ENCODE results near the gene HNRNPD.
"Not testable (repeated sequence)": the region's sequence is repeated elsewhere in the genome, so short reads cannot be mapped to it uniquely, and the experiment has no call there.

HNRNPD gene

DNA sequence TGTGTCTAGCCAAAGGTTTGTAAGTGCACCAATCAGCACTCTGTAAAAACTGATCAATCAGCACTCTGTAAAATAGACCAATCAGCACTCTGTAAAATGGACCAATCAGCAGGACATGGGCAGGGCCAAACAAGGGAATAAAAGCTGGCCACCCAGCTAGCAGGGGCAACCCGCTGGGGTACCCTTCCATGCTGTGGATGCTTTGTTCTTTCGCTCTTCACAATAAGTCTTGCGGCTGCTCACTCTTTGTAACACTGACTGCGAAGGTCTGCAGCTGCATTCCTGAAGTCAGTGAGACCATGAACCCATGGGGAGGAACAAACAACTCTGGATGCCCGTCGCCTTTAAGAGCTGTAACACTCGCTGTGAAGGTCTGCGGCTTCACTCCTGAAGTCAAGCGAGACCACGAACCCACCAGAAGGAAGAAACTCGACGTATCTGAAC is 42.2 kb upstream of the HNRNPD start:
- H2BK120ac ChIP-seq (ENCODE audit: low read depth, low read length) = no peak overlapping the region
- H3K14ac ChIP-seq (ENCODE audit: low read length in 2 of 2) = no peak overlapping the region
- 96% methylated on average over 12 of the region's 12 CpGs for WGBS
- H3K23ac ChIP-seq (ENCODE audit: low read length in 2 of 2) = no peak overlapping the region
- no peak overlapping the region for H2BK5ac ChIP-seq (ENCODE audit: low read depth, low read length, poor library complexity, severe bottlenecking)
- no peak overlapping the region for H2BK12ac ChIP-seq (ENCODE audit: low read length in 2 of 2)
- no peak overlapping the region for H3K4me3 ChIP-seq (ENCODE audit: insufficient read depth in 1 of 2, low read depth in 1 of 2, low read length in 2 of 2)
- H3K4me1 ChIP-seq (ENCODE audit: control insufficient read depth, insufficient read depth, low read depth, low read length) = peaks cover 1% of the 10 kb centered on the region
- no peaks in the 10 kb centered on the region for H3K79me1 ChIP-seq (replicated peaks; ENCODE audit: low read length, poor library complexity, severe bottlenecking)
- no peak overlapping the region for H3K4me2 ChIP-seq (ENCODE audit: low read length, poor library complexity, severe bottlenecking)
- no peak for DNase-seq
- H3K4ac ChIP-seq (ENCODE audit: low read depth in 1 of 2, low read length in 2 of 2) = no peak overlapping the region
- no peak overlapping the region for H3K18ac ChIP-seq (ENCODE audit: low read depth in 1 of 2, low read length in 2 of 2)
- H2AK5ac ChIP-seq (ENCODE audit: low read length, severe bottlenecking) = no peak overlapping the region
- H2AFZ ChIP-seq (ENCODE audit: low read depth, low read length) = no peak overlapping the region
- no peak overlapping the region for H2BK15ac ChIP-seq (ENCODE audit: low read depth, poor library complexity, severe bottlenecking)
- H3K9me3 ChIP-seq (ENCODE audit: control insufficient read depth, low read length) = no peaks in the 10 kb centered on the region
- H4K8ac ChIP-seq (ENCODE audit: low read length) = no peak overlapping the region
- no peaks in the 10 kb centered on the region for H3K36me3 ChIP-seq (ENCODE audit: control insufficient read depth in 1 of 2, insufficient read depth in 2 of 2, low read depth in 1 of 2, low read length in 2 of 2)
- no peak overlapping the region for H3K9ac ChIP-seq (ENCODE audit: low read length)
- no peaks in the 10 kb centered on the region for H3K27me3 ChIP-seq (ENCODE audit: control insufficient read depth in 1 of 2, insufficient read depth in 1 of 2, low read length in 2 of 2)
- no peak overlapping the region for H3K27ac ChIP-seq (ENCODE audit: low read length, poor library complexity, severe bottlenecking)
- H4K91ac ChIP-seq (ENCODE audit: low read length) = no peak overlapping the region

DNA sequence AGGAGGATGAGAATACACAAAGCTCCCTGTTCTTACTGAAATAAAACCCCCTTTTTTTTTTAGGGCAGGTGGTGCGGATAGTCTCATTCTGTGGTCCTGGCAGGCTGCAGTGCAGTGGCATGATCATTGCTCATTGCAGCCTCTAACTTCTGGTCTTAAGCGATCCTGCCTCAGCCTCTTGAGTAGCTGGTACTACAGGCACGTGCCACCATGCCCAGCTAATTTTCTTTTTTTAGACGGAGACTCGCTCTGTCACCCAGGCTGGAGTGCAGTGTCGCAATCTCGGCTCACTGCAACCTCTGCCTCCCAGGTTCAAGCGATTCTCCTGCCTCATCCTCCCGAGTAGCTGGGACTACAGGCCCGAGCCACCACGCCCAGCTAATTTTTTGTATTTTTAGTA is 41.3 kb upstream of the HNRNPD start:
- not testable (repeated sequence) for H3K23ac ChIP-seq (ENCODE audit: low read length in 2 of 2); H3K4me1 ChIP-seq (ENCODE audit: control insufficient read depth, insufficient read depth, low read depth, low read length); H2AK5ac ChIP-seq (ENCODE audit: low read length, severe bottlenecking); H2AFZ ChIP-seq (ENCODE audit: low read depth, low read length); H2BK5ac ChIP-seq (ENCODE audit: low read depth, low read length, poor library complexity, severe bottlenecking); H3K9me3 ChIP-seq (ENCODE audit: control insufficient read depth, low read length); H3K79me1 ChIP-seq (replicated peaks; ENCODE audit: low read length, poor library complexity, severe bottlenecking); H4K91ac ChIP-seq (ENCODE audit: low read length); H3K36me3 ChIP-seq (ENCODE audit: control insufficient read depth in 1 of 2, insufficient read depth in 2 of 2, low read depth in 1 of 2, low read length in 2 of 2); H3K27ac ChIP-seq (ENCODE audit: low read length, poor library complexity, severe bottlenecking); H3K18ac ChIP-seq (ENCODE audit: low read depth in 1 of 2, low read length in 2 of 2); H3K4me3 ChIP-seq (ENCODE audit: insufficient read depth in 1 of 2, low read depth in 1 of 2, low read length in 2 of 2); H3K4me2 ChIP-seq (ENCODE audit: low read length, poor library complexity, severe bottlenecking); H2BK15ac ChIP-seq (ENCODE audit: low read depth, poor library complexity, severe bottlenecking); H3K14ac ChIP-seq (ENCODE audit: low read length in 2 of 2); H3K4ac ChIP-seq (ENCODE audit: low read depth in 1 of 2, low read length in 2 of 2); H4K8ac ChIP-seq (ENCODE audit: low read length); DNase-seq; H2BK12ac ChIP-seq (ENCODE audit: low read length in 2 of 2); H3K27me3 ChIP-seq (ENCODE audit: control insufficient read depth in 1 of 2, insufficient read depth in 1 of 2, low read length in 2 of 2); H2BK120ac ChIP-seq (ENCODE audit: low read depth, low read length); H3K9ac ChIP-seq (ENCODE audit: low read length)
- 93% methylated on average over 11 of the region's 11 CpGs for WGBS

DNA sequence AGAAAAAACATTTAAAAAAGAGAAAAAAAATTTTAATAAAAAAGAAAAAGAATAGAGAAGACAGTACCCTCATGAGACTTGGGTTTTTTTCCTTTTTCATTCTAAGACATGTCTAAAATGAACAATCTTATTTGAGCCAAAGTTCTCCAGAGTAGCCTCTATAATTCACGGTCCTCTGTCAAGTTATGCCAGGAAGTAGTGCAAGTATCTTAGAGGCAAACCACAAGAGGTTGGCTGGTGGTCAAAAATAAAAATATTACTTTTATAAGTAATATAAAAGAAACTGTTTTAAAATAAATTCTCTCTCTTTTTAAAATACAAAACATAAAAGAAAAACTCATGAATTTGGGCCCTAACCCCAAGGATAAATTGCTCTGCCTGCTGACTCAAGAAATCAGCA is 29.9 kb upstream of the HNRNPD start:
- DNase-seq = no peak
- H2BK5ac ChIP-seq (ENCODE audit: low read depth, low read length, poor library complexity, severe bottlenecking) = no peak overlapping the region
- no peak overlapping the region for H2BK12ac ChIP-seq (ENCODE audit: low read length in 2 of 2)
- H3K27me3 ChIP-seq (ENCODE audit: control insufficient read depth in 1 of 2, insufficient read depth in 1 of 2, low read length in 2 of 2) = no peaks in the 10 kb centered on the region
- H3K4me2 ChIP-seq (ENCODE audit: low read length, poor library complexity, severe bottlenecking) = no peak overlapping the region
- no peak overlapping the region for H2AFZ ChIP-seq (ENCODE audit: low read depth, low read length)
- no peak overlapping the region for H2BK120ac ChIP-seq (ENCODE audit: low read depth, low read length)
- H3K4ac ChIP-seq (ENCODE audit: low read depth in 1 of 2, low read length in 2 of 2) = no peak overlapping the region
- no peak overlapping the region for H3K9ac ChIP-seq (ENCODE audit: low read length)
- no peak overlapping the region for H3K23ac ChIP-seq (ENCODE audit: low read length in 2 of 2)
- H3K36me3 ChIP-seq (ENCODE audit: control insufficient read depth in 1 of 2, insufficient read depth in 2 of 2, low read depth in 1 of 2, low read length in 2 of 2) = no peaks in the 10 kb centered on the region
- H3K18ac ChIP-seq (ENCODE audit: low read depth in 1 of 2, low read length in 2 of 2) = no peak overlapping the region
- no peaks in the 10 kb centered on the region for H3K9me3 ChIP-seq (ENCODE audit: control insufficient read depth, low read length)
- no peak overlapping the region for H4K8ac ChIP-seq (ENCODE audit: low read length)
- 100% methylated on average over 1 of the region's 1 CpG for WGBS
- no peak overlapping the region for H3K14ac ChIP-seq (ENCODE audit: low read length in 2 of 2)
- no peak overlapping the region for H3K27ac ChIP-seq (ENCODE audit: low read length, poor library complexity, severe bottlenecking)
- H3K4me3 ChIP-seq (ENCODE audit: insufficient read depth in 1 of 2, low read depth in 1 of 2, low read length in 2 of 2) = no peak overlapping the region
- H3K4me1 ChIP-seq (ENCODE audit: control insufficient read depth, insufficient read depth, low read depth, low read length) = no peaks in the 10 kb centered on the region
- H4K91ac ChIP-seq (ENCODE audit: low read length) = no peak overlapping the region
- no peak overlapping the region for H2BK15ac ChIP-seq (ENCODE audit: low read depth, poor library complexity, severe bottlenecking)
- H2AK5ac ChIP-seq (ENCODE audit: low read length, severe bottlenecking) = no peak overlapping the region
- no peaks in the 10 kb centered on the region for H3K79me1 ChIP-seq (replicated peaks; ENCODE audit: low read length, poor library complexity, severe bottlenecking)

- Histone ChIP-seq H3K9ac (ENCODE audit: low read length) (no peak overlapping the region), H2BK12ac (ENCODE audit: low read length in 2 of 2) (no peak overlapping the region), H3K23ac (ENCODE audit: low read length in 2 of 2) (no peak overlapping the region), H3K4me3 (ENCODE audit: insufficient read depth in 1 of 2, low read depth in 1 of 2, low read length in 2 of 2) (no peak overlapping the region), H2AFZ (ENCODE audit: low read depth, low read length) (no peak overlapping the region), H3K4me1 (ENCODE audit: control insufficient read depth, insufficient read depth, low read depth, low read length) (no peaks in the 10 kb centered on the region), H3K4me2 (ENCODE audit: low read length, poor library complexity, severe bottlenecking) (no peak overlapping the region), H3K14ac (ENCODE audit: low read length in 2 of 2) (no peak overlapping the region), H3K79me1 (replicated peaks; ENCODE audit: low read length, poor library complexity, severe bottlenecking) (no peaks in the 10 kb centered on the region), H3K18ac (ENCODE audit: low read depth in 1 of 2, low read length in 2 of 2) (no peak overlapping the region), H3K27me3 (ENCODE audit: control insufficient read depth in 1 of 2, insufficient read depth in 1 of 2, low read length in 2 of 2) (no peaks in the 10 kb centered on the region), H2AK5ac (ENCODE audit: low read length, severe bottlenecking) (no peak overlapping the region), H3K36me3 (ENCODE audit: control insufficient read depth in 1 of 2, insufficient read depth in 2 of 2, low read depth in 1 of 2, low read length in 2 of 2) (no peaks in the 10 kb centered on the region), H3K9me3 (ENCODE audit: control insufficient read depth, low read length) (no peaks in the 10 kb centered on the region), H2BK120ac (ENCODE audit: low read depth, low read length) (no peak overlapping the region), H3K4ac (ENCODE audit: low read depth in 1 of 2, low read length in 2 of 2) (no peak overlapping the region), H4K8ac (ENCODE audit: low read length) (no peak overlapping the region), H3K27ac (ENCODE audit: low read length, poor library complexity, severe bottlenecking) (no peak overlapping the region), H4K91ac (ENCODE audit: low read length) (no peak overlapping the region), H2BK15ac (ENCODE audit: low read depth, poor library complexity, severe bottlenecking) (no peak overlapping the region), H2BK5ac (ENCODE audit: low read depth, low read length, poor library complexity, severe bottlenecking) (no peak overlapping the region)
- DNase-seq = no peak
- WGBS = 92% methylated on average over 13 of the region's 17 CpGs
Observed at GRCh38 chr4:82402196-82402775, 28.5 kb upstream of the HNRNPD start.
